Measurements from ENCODE around the gene LRFN4. TPM values are rescaled to one million over a fixed set of nuclear protein-coding genes. Genes with fewer than 3 reads are reported as not detected.

The LRFN4 gene
- total RNA-seq, 2 donors from 2014 or later, result 20.7 to 51.7 TPM

- Histone ChIP-seq H3K27me3 (no peaks in the 10 kb centered on the region), H3K36me3 (no peaks in the 10 kb centered on the region), H3K4me3 (no peak overlapping the region), H3K4me1 (no peaks in the 10 kb centered on the region), H3K9me3 (no peaks in the 10 kb centered on the region), H3K27ac (no peak overlapping the region), H3K9ac (ENCODE audit: low read depth in 2 of 2, low read length in 2 of 2) (no peak overlapping the region)
- intact Hi-C loops (cut with DNase I), result no loop called here
- TF ChIP-seq CTCF (IDR thresholded peaks at IDR 0.05), result no peak
- DNase-seq, result no peak
These were observed 14.6 kb downstream of the LRFN4 start for GRCh38 chr11:66871521-66871901.

GRCh38 chr11:66874232-66874631 is 17.4 kb downstream of the LRFN4 start:
- no peak overlapping the region for H3K27ac ChIP-seq
- no peak overlapping the region for H3K4me3 ChIP-seq
- H3K9ac ChIP-seq (ENCODE audit: low read depth in 2 of 2, low read length in 2 of 2), result no peak overlapping the region
- no peak for TF ChIP-seq CTCF (IDR thresholded peaks at IDR 0.05)
- no peaks in the 10 kb centered on the region for H3K9me3 ChIP-seq
- H3K27me3 ChIP-seq, result no peaks in the 10 kb centered on the region
- no peaks in the 10 kb centered on the region for H3K4me1 ChIP-seq
- no peaks in the 10 kb centered on the region for H3K36me3 ChIP-seq
- no peak for DNase-seq
- intact Hi-C loops (cut with DNase I), result no loop called here

GRCh38 chr11:66875378-66875777 is 18.5 kb downstream of the LRFN4 start:
- no peak for TF ChIP-seq CTCF (IDR thresholded peaks at IDR 0.05)
- Histone ChIP-seq H3K4me3 (no peak overlapping the region), H3K9ac (ENCODE audit: low read depth in 2 of 2, low read length in 2 of 2) (no peak overlapping the region), H3K27me3 (no peaks in the 10 kb centered on the region), H3K27ac (no peak overlapping the region), H3K4me1 (no peaks in the 10 kb centered on the region), H3K36me3 (no peaks in the 10 kb centered on the region), H3K9me3 (no peaks in the 10 kb centered on the region)
- intact Hi-C loops (cut with DNase I), result no loop called here
- no peak for DNase-seq

GRCh38 chr11:66877588-66878385 is 20.9 kb downstream of the LRFN4 start:
- Histone ChIP-seq H3K4me3 (no peak overlapping the region), H3K9me3 (no peaks in the 10 kb centered on the region), H3K9ac (ENCODE audit: low read depth in 2 of 2, low read length in 2 of 2) (no peak overlapping the region), H3K27me3 (no peaks in the 10 kb centered on the region), H3K27ac (no peak overlapping the region), H3K36me3 (no peaks in the 10 kb centered on the region), H3K4me1 (no peaks in the 10 kb centered on the region)
- no peak for DNase-seq
- intact Hi-C loops (cut with DNase I), result no loop called here
- no peak for TF ChIP-seq CTCF (IDR thresholded peaks at IDR 0.05)

- H3K27ac ChIP-seq, result no peak overlapping the region
These were observed 21.6 kb downstream of the LRFN4 start for GRCh38 chr11:66878474-66878873.

More at GRCh38 chr11:66878474-66878873, 21.6 kb downstream of the LRFN4 start:
- Histone ChIP-seq H3K4me1 (no peaks in the 10 kb centered on the region), H3K9ac (ENCODE audit: low read depth in 2 of 2, low read length in 2 of 2) (no peak overlapping the region), H3K27me3 (no peaks in the 10 kb centered on the region), H3K9me3 (no peaks in the 10 kb centered on the region), H3K36me3 (no peaks in the 10 kb centered on the region), H3K4me3 (no peak overlapping the region)
- DNase-seq, result no peak
- TF ChIP-seq CTCF (IDR thresholded peaks at IDR 0.05), result no peak
- intact Hi-C loops (cut with DNase I), result no loop called here
